T-helper 17 cell (primary cell): ENCODE measurements around the gene MAPT. TPM values are rescaled to one million over a fixed set of nuclear protein-coding genes. Genes with fewer than 3 reads are reported as not detected.

Experiments
- ATAC-seq: fragments of 150-1000 bp; cut with Tn5 transposase; 2 replicates; pipeline ENCODE4 v1.10.0; 2021; ENCODE audit warnings: mild to moderate bottlenecking, moderate library complexity
- DNase-seq, 3 donors: peaks; one replicate each; pipeline versions ENCODE4 v3.0.0 to v3.0.0-alpha.2; 2020 to 2021
- H3K9me3 ChIP-seq: one replicate; pipeline ENCODE4 v1.7.0; 2013; ENCODE audit warnings: low read length, mild to moderate bottlenecking; ENCODE audit not compliant: control insufficient read depth, poor library complexity, severe bottlenecking
- H3K27ac Mint-ChIP-seq: one replicate; pipeline ENCODE4 v1.8.0; 2022; ENCODE audit warnings: mild to moderate bottlenecking, moderate library complexity, mixed read lengths
- H3K27me3 Mint-ChIP-seq: one replicate; pipeline ENCODE4 v1.8.0; 2022; ENCODE audit warnings: mixed read lengths
- H3K36me3 Mint-ChIP-seq: one replicate; pipeline ENCODE4 v1.8.0; 2022; ENCODE audit warnings: low read depth, mixed read lengths
- H3K4me1 Mint-ChIP-seq: one replicate; pipeline ENCODE4 v1.8.0; 2022; ENCODE audit warnings: mild to moderate bottlenecking, mixed read lengths
- H3K4me3 Mint-ChIP-seq: one replicate; pipeline ENCODE4 v1.8.0; 2022; ENCODE audit warnings: mild to moderate bottlenecking, moderate library complexity, mixed read lengths
- total RNA-seq, 4 donors: library from RNA in 2 of 4; stranded (reverse) in 2 of 4; gene quantifications; one replicate each; pipeline ENCODE4 v1.2.3 and lab custom pipeline; 2022 to 2026

Gene MAPT
- total RNA-seq, 2 donors from 2014 or later, result 1.2 to 2.3 TPM

- H3K9me3 ChIP-seq, result no peaks in the 10 kb centered on the region
- peaks cover 3% of the 10 kb centered on the region for H3K36me3 Mint-ChIP-seq
- H3K27ac Mint-ChIP-seq, result no peak overlapping the region
- DNase-seq, result no peak
- peaks cover 9% of the 10 kb centered on the region for H3K27me3 Mint-ChIP-seq
- no peak for ATAC-seq
- H3K4me3 Mint-ChIP-seq, result no peak overlapping the region
- peaks cover 2% of the 10 kb centered on the region for H3K4me1 Mint-ChIP-seq
Measured at GRCh38 chr17:45958994-45959665, 64.8 kb downstream of the MAPT start.

GRCh38 chr17:45960311-45960710, 66.0 kb downstream of the MAPT start:
- Mint-ChIP-seq H3K36me3 (peaks cover 3% of the 10 kb centered on the region), H3K4me1 (peaks cover 2% of the 10 kb centered on the region), H3K27ac (no peak overlapping the region), H3K4me3 (no peak overlapping the region), H3K27me3 (peaks cover 9% of the 10 kb centered on the region)
- ATAC-seq, result no peak
- DNase-seq, result no peak
- H3K9me3 ChIP-seq, result no peaks in the 10 kb centered on the region

GRCh38 chr17:45961206-45961605, 66.9 kb downstream of the MAPT start:
- no peak overlapping the region for H3K4me3 Mint-ChIP-seq
- H3K9me3 ChIP-seq, result no peaks in the 10 kb centered on the region
- DNase-seq (no peak), ATAC-seq (no peak)
- H3K27me3 Mint-ChIP-seq, result peaks cover 9% of the 10 kb centered on the region
- H3K36me3 Mint-ChIP-seq, result peaks cover 3% of the 10 kb centered on the region
- no peak overlapping the region for H3K27ac Mint-ChIP-seq
- peaks cover 2% of the 10 kb centered on the region for H3K4me1 Mint-ChIP-seq

GRCh38 chr17:45962221-45962972, 68.0 kb downstream of the MAPT start:
- ATAC-seq, result no peak
- Mint-ChIP-seq H3K4me1 (peaks cover 2% of the 10 kb centered on the region), H3K27me3 (peaks cover 9% of the 10 kb centered on the region), H3K27ac (no peak overlapping the region), H3K4me3 (no peak overlapping the region), H3K36me3 (peaks cover 3% of the 10 kb centered on the region)
- no peak for DNase-seq
- no peaks in the 10 kb centered on the region for H3K9me3 ChIP-seq

DNA sequence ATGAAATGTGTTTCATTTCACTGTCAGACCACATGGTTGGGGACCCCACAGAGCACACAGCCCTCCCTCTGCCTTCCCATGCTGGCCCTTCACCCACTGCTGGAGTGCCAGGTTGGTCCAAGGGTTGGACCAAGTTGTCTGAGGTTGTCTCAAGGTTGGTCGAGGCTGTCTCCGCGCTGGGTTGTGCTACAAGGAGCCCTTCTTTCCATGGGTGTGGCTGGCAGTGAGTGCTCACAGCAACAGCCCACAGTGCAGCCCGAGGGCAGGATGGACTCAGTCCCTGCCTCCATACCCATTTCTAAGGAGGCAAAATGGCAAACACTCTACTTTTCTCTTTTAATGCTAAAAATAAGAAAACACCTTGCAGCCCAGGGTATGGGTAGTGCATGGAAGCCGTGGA, 68.9 kb downstream of the MAPT start:
- Mint-ChIP-seq H3K27ac (no peak overlapping the region), H3K27me3 (peaks cover 16% of the 10 kb centered on the region), H3K36me3 (peaks cover 3% of the 10 kb centered on the region), H3K4me1 (peaks cover 2% of the 10 kb centered on the region), H3K4me3 (no peak overlapping the region)
- no peak for ATAC-seq
- no peak for DNase-seq
- no peaks in the 10 kb centered on the region for H3K9me3 ChIP-seq

- Mint-ChIP-seq H3K4me1 (peaks cover 2% of the 10 kb centered on the region), H3K27me3 (peaks cover 16% of the 10 kb centered on the region), H3K36me3 (peaks cover 3% of the 10 kb centered on the region), H3K27ac (no peak overlapping the region), H3K4me3 (no peak overlapping the region)
- H3K9me3 ChIP-seq, result no peaks in the 10 kb centered on the region
- no peak for ATAC-seq
- no peak for DNase-seq
Measured at GRCh38 chr17:45963889-45964288, 69.5 kb downstream of the MAPT start.

DNA sequence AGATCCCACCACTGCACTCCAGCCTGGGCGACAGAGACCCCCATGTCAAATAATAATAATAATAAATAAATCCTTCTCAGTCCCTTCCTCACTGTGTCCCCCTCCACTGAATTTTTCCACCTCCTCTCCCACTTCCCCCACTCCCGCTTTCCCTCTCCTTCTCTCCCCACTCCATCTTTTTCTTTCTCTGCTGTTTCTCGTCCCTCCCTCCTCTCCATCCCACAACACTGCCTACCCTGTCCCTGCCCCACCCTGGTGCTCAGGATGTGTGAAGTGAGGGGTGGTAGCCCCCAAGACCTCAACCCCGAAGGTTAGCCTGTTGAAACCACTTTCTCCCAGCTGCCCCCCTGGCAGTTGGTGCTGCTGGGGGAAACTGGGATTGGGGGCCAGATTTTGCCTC, 70.3 kb downstream of the MAPT start:
- Mint-ChIP-seq H3K4me1 (peaks cover 2% of the 10 kb centered on the region), H3K27me3 (peaks cover 16% of the 10 kb centered on the region), H3K36me3 (peaks cover 3% of the 10 kb centered on the region), H3K4me3 (no peak overlapping the region), H3K27ac (no peak overlapping the region)
- DNase-seq, result no peak
- H3K9me3 ChIP-seq, result no peaks in the 10 kb centered on the region
- no peak for ATAC-seq

DNA sequence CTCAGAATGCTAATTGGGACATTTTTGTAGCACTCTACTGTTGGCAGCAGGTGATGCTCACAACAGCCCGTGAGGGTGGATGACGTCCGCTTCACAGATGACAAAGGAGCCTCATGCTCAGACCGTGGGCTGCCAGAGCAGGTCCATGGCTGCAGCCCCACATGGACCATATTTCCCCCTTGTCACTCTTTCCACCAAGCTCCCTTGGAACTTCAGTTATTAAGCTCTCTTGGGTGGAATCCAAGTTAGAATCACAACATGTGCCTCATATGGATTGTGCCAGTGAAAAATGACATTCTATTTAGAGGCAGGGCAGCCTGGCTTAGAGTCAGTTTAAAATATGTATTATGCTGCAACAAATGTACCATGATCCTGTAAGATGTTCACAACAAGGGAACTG, 71.5 kb downstream of the MAPT start:
- peaks cover under 1% of the 10 kb centered on the region for H3K4me1 Mint-ChIP-seq
- no peak for ATAC-seq
- no peak overlapping the region for H3K27ac Mint-ChIP-seq
- H3K4me3 Mint-ChIP-seq, result no peak overlapping the region
- H3K27me3 Mint-ChIP-seq, result peaks cover 16% of the 10 kb centered on the region
- no peaks in the 10 kb centered on the region for H3K9me3 ChIP-seq
- DNase-seq, result no peak
- H3K36me3 Mint-ChIP-seq, result peaks cover 3% of the 10 kb centered on the region

DNA sequence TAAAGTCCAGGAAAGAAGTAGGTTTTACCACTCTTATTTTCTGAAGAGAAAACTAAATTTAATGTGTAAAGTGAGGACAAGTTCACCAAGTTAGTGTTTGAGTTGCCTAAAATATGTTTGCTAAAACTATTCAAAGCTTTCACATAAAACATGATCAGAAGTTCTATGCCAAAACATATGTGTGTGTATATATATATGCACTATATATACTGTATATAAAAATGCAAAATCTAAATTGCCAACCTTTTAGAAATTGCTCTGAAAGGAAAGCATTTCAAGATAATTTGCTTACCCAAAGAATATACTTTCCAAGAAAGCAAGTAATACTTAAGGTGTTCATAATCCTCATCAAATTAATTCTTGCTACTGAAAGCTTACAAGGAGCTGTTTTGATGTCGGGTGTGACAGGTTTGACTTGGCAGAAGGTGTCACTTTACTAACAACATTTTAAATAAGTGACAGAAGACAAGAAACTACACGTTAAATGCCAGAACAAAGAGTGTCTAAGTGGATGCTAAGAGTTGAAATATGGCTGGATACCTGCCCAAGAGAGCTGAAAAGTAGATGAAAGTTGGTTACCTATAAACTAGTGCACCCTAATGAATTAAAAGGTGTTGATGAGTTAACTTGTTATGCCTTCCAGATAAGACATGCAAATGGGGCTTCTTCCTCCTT, 72.4 kb downstream of the MAPT start:
- ATAC-seq (no peak), DNase-seq (no peak)
- no peaks in the 10 kb centered on the region for H3K9me3 ChIP-seq
- H3K4me1 Mint-ChIP-seq, result no peaks in the 10 kb centered on the region
- H3K4me3 Mint-ChIP-seq, result no peak overlapping the region
- H3K27ac Mint-ChIP-seq, result no peak overlapping the region
- H3K27me3 Mint-ChIP-seq, result peaks cover 16% of the 10 kb centered on the region
- peaks cover 3% of the 10 kb centered on the region for H3K36me3 Mint-ChIP-seq

- H3K27me3 Mint-ChIP-seq, result peaks cover 16% of the 10 kb centered on the region
- DNase-seq, result no peak
- peaks cover 3% of the 10 kb centered on the region for H3K36me3 Mint-ChIP-seq
Measured at GRCh38 chr17:45967378-45967777, 73.0 kb downstream of the MAPT start.

GRCh38 chr17:45968732-45969131, 74.4 kb downstream of the MAPT start:
- H3K27me3 Mint-ChIP-seq, result peaks cover 9% of the 10 kb centered on the region
- H3K9me3 ChIP-seq, result no peaks in the 10 kb centered on the region
- ATAC-seq (no peak), DNase-seq (no peak)
- H3K4me1 Mint-ChIP-seq, result no peaks in the 10 kb centered on the region
- no peak overlapping the region for H3K27ac Mint-ChIP-seq
- peaks cover under 1% of the 10 kb centered on the region for H3K36me3 Mint-ChIP-seq
- no peak overlapping the region for H3K4me3 Mint-ChIP-seq

More at GRCh38 chr17:45967378-45967777, 73.0 kb downstream of the MAPT start:
- ATAC-seq, result no peak
- Mint-ChIP-seq H3K4me1 (no peaks in the 10 kb centered on the region), H3K4me3 (no peak overlapping the region), H3K27ac (no peak overlapping the region)
- H3K9me3 ChIP-seq, result no peaks in the 10 kb centered on the region

GRCh38 chr17:45969726-45970125, 75.4 kb downstream of the MAPT start:
- Mint-ChIP-seq H3K27ac (no peak overlapping the region), H3K4me3 (no peak overlapping the region), H3K27me3 (peaks cover 7% of the 10 kb centered on the region), H3K4me1 (no peaks in the 10 kb centered on the region), H3K36me3 (no peaks in the 10 kb centered on the region)
- DNase-seq (no peak), ATAC-seq (no peak)
- no peaks in the 10 kb centered on the region for H3K9me3 ChIP-seq

GRCh38 chr17:45970659-45971058, 76.3 kb downstream of the MAPT start:
- H3K9me3 ChIP-seq, result no peaks in the 10 kb centered on the region
- no peak overlapping the region for H3K4me3 Mint-ChIP-seq
- H3K27ac Mint-ChIP-seq, result no peak overlapping the region
- ATAC-seq, result no peak
- no peak for DNase-seq
- peaks cover 7% of the 10 kb centered on the region for H3K27me3 Mint-ChIP-seq
- no peaks in the 10 kb centered on the region for H3K36me3 Mint-ChIP-seq
- no peaks in the 10 kb centered on the region for H3K4me1 Mint-ChIP-seq
